Measurements from ENCODE around the gene HDAC6.
A peak's percentile ranks its signal among the peaks of the same experiment; 100 is the strongest.
"Not testable (repeated sequence)": the region's sequence is repeated elsewhere in the genome, so short reads cannot be mapped to it uniquely, and the experiment has no call there.

Gene HDAC6

DNA sequence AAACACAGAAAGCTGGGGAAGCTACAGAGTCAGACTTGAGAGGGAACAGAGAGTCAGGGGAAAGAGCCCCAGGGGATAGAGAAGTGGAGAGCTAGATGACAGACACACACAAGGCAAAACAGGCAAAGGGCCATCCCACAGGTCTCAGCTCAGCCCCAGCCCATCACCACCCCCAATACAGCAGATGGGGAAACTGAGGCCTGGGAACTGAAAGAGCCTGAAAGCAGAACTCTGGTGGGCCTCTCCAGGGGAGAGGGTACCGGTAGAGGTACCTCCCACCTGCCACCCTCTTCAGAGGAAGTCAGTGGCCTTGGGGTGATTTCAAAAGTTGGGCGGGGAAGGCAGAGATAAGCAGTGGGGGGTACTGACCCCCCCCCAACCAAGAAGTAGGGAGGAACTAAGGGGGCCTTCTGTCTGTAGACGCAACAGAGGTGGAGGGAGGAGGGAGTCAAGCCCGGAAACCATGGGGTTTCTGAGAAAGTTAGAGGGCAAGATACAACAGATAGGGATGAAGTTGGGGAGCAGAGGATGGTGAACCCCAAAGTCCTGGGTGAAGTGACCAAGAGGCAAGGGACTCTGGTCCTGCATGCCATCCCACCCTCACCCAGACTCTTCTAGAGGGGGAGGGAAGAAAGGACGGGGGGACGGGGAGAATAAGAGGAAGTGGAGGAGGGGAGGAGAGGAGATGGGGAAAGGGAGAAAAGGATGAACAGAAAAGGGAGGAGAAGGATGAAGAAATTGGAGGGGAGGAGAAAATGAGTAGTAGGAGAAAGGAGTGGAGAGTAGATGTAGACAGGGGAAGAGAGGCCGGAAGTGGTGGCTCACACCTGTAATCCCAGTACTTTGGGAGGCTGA is 12.3 kb upstream of the HDAC6 start:
- DNase-seq (ENCODE audit: low spot score) (no peak), FAIRE-seq (no peak)

DNA sequence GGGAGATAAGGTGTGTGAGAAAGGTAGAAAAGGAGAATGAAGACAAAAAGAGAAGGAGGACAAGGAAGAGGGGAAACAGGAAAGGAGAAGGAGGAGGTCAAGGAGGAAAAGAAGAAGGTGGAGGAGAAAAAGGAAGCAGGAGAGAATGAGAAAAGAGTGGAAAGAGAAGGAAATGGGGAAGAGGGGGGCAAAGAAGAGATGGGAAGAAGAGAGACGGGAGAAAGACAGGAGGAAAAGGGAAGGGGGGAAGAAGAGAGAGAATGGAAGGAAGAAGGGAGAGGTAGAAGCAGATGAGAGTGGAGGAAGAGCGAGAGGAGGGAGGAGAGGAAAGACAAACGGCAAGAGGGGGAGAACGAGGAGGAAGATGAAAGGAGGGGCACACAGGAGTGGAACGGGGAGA is 11.4 kb upstream of the HDAC6 start:
- no peak for FAIRE-seq

DNA sequence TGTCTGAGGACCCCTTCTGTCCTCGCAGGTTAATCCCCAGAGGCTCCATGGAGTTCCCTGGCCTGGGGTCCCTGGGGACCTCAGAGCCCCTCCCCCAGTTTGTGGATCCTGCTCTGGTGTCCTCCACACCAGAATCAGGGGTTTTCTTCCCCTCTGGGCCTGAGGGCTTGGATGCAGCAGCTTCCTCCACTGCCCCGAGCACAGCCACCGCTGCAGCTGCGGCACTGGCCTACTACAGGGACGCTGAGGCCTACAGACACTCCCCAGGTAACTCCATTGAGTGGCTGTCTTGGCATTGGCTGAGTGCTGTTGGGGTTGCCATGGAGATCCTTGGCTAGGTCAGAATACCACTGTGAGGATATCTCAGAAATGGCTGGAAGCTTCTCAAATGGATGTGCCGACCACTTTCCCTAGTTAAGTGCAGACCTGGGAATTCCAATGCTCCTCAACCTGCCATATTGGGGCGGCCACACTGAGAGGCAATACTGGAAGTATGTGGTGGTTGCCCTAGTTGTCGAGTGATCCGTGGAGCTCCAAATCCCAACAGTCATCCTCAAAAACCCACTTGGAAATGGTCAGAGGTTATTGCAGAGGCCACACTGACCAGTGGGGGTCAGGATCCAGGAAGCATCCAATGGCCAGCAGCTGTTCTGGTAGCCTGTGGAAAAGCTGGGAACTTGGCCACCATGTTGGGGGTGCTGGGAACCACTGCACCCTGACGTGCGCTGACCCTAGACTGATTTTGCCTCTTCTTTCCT is 10.6 kb upstream of the HDAC6 start:
- no peak for FAIRE-seq
- no peak for DNase-seq (ENCODE audit: low spot score)

More for the DNA sequence above, 11.4 kb upstream of the HDAC6 start:
- DNase-seq (ENCODE audit: low spot score): no peak

DNA sequence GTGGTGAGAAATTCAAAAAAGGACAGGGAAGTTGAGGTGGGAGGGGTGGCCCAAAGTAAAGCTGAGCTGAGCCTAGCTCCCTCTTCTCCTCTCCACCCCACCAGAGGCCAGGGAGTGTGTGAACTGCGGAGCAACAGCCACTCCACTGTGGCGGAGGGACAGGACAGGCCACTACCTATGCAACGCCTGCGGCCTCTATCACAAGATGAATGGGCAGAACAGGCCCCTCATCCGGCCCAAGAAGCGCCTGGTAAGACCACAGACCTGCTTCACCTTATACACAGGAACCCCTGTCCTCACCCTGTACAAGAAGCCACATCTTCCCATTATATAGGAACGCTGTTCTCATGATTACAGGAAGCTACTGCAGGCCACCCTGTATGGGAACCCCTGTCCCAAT is 9.6 kb upstream of the HDAC6 start:
- no peak for DNase-seq (ENCODE audit: low spot score)
- no peak for FAIRE-seq

DNA sequence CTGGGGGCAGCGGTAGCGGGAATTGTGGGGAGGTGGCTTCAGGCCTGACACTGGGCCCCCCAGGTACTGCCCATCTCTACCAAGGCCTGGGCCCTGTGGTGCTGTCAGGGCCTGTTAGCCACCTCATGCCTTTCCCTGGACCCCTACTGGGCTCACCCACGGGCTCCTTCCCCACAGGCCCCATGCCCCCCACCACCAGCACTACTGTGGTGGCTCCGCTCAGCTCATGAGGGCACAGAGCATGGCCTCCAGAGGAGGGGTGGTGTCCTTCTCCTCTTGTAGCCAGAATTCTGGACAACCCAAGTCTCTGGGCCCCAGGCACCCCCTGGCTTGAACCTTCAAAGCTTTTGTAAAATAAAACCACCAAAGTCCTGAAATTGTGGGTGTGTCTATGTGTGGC is 7.9 kb upstream of the HDAC6 start:
- FAIRE-seq (no peak), DNase-seq (ENCODE audit: low spot score) (no peak)

DNA sequence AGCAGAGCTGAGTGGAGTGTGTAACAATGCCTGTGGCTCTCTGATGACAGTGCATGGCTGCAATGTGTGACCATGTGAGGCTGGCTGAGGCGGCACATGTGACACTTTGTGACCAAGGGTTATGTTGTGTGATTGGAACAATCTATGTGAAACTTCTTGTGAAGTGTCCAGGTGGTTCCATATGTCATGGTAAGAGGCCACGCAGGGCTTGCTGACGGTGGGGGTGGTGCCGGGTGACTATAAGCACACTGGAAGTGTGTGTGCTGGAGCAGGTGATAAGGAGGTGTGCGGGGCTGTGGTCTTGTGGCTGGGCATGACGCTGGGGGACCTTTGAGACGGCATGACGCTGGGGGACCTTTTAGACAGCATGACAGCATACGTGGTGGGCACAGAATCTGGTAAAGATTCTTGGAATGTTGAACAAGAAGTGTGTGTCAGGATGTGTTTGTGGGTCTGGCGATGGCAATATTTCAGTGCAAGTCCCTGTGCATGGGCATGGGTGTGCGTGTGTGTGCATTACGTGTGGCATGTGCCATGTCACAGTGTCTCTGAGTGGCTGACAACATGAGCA is 7.4 kb upstream of the HDAC6 start:
- FAIRE-seq: no peak
- no peak for DNase-seq (ENCODE audit: low spot score)

DNA sequence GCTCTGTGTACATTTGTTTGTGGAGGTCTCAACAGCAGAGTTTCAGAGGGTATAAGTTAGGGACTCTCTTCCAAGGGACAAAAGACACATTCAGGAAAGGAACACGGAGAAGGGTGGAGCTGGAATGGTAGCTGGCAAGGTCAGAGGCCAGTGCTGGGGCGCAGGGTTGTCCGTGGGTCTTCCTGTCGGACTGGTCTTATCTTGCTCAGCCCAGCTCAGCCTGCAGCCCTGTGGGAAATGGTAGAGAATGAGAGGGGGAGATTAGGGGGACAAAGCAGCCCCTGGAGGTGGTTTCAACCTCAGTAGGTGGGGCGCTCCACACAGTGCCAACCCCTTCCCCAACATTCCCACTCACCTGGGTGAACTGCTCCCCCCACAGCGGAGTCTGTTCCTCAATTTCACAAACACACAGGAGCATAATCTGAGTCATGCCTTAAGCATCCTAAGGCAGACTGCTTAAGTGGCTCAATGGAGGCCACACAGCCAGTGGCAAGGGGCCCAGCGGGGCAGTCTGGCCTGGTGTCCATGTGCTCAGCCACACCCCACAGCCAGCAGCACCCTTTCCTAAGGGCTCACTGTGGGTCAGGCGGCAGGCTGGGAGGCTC is 6.9 kb upstream of the HDAC6 start:
- DNase-seq (ENCODE audit: low spot score) (peak; percentile 22), FAIRE-seq (no peak)

DNA sequence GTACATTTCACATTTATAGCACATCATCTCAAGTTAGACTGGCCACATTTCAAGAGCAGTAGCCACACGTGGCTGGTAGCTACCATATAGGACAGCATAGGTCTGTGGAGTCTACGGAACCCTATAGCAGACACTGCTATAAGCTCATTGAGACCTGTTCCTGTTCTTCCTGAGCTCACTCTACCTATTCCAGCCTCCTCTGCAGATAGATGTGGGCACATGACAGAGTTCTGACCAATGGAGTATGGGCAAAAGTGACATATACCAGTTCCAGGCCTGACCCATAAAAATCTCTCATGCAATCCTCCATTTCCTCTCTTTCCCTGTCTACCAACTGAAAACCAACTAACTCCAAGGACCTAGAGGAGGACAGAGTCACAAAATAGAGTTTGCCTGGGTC is 3.5 kb upstream of the HDAC6 start:
- FAIRE-seq (no peak), DNase-seq (ENCODE audit: low spot score) (no peak)

DNA sequence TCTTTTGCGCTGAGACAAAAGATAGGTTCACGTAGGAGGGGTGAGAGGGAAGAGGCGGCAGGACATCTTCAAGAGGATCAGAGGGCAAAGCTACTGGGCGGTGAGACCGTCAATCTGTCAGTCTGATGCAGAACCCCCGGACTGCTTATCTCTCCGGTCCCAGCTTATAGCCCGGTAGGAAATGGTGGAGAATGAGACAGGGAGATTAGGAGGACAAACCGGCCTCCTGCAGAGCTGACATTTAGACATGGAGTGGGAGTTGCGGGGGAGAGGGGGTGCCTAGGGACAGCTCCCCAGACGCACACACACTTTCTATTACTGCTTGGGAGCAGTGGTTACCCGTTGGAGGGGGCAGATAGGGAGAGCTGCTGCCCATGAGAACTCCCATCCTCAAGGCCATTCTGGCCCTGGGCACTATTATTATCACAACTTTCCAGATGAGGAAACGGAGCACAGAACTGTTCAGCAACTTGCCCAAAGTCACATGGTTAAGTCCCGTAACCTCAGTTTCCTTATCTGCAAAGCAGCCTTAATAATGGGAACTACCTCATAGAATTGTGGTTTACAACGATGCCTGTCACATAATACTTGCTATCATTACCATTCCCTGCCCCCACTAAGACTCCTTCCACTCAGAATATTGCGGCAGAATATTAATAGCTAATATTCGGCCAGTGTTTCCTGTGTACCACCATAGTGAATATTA is 1.1 kb upstream of the HDAC6 start:
- FAIRE-seq: no peak

DNA sequence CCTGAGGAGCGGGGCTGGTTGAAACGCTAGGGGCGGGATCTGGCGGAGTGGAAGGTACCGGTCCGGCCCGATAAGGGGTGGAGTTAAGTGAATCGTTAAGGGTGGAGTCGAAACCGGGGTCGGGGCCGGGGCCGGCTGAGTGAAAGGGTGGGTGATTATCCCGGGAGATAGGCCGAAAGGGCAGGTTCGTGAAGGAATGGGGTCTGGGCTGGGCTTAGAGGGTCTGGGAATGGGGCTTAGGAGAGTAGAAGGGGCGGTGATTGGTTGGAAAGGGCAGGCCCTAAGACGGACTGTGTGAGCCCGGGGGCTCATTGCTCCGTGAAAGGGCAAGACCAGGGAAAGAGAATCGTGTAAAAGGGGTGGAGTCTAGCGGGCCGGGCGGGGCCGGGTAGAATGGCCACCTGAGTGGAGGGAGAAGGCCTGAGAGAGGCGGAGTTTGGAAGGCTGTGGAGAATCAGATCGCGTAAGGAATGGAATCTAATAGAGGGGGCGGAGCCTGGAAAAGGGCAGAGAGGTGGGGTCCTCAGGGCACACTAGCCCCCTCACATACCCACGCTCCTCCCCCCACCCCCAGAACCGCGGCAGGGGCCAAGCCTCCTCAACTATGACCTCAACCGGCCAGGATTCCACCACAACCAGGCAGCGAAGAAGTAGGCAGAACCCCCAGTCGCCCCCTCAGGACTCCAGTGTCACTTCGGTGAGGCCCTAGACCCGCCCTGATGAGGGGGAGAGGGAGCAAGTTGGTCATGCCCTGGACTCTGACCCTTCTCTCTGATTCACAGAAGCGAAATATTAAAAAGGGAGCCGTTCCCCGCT is 430 bp downstream of the HDAC6 start:
- FAIRE-seq: peak; percentile 47
- DNase-seq (ENCODE audit: low spot score): peak; percentile 65

More for the DNA sequence above, 1.1 kb upstream of the HDAC6 start:
- no peak for DNase-seq (ENCODE audit: low spot score)

DNA sequence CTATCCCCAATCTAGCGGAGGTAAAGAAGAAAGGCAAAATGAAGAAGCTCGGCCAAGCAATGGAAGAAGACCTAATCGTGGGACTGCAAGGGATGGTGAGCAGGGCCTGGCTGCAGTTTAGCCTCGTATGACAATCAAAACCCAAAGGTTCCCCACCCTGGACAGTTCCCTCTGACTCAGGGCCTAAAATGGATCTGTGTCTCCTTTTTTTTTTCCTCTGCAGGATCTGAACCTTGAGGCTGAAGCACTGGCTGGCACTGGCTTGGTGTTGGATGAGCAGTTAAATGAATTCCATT is 986 bp downstream of the HDAC6 start:
- DNase-seq (ENCODE audit: low spot score): no peak
- FAIRE-seq: no peak

DNA sequence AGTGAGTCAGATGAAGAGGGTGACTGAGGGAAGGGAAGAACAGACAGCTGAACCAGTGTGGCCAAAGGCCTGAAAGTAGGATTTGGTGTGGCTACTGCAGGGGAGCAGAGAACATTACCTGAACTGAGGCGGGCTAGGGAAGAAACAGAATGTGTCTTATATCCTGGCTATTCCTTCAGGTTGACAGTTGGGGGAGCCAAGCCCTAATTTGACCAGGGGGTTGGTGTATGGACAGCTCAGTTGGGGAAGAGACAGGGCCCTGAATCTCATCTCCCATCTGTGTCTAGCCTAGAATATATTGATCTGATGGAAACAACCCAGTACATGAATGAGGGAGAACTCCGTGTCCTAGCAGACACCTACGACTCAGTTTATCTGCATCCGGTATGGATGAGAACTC is 4.2 kb downstream of the HDAC6 start:
- FAIRE-seq: no peak
- no peak for DNase-seq (ENCODE audit: low spot score)

DNA sequence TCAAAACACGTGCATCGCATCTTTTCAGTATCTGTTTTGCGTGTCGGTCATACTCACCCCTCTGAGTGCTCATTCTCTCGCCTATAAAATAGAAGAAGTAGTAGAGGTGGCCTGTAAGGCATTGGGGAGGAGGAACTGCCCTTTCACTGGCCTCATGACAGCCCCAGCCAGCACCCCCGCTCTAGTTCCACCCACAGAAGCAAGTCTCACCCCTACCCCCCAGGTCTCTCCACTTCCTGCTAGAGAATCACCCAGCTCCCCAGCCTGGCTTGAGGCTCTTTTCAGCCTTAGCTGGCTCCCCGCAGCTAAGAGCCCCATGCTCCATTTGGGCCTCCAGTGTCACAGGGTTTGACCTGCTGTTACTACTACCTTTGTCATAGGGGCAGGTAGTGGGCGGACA is 11.8 kb downstream of the HDAC6 start:
- DNase-seq (ENCODE audit: low spot score) (no peak), FAIRE-seq (no peak)

DNA sequence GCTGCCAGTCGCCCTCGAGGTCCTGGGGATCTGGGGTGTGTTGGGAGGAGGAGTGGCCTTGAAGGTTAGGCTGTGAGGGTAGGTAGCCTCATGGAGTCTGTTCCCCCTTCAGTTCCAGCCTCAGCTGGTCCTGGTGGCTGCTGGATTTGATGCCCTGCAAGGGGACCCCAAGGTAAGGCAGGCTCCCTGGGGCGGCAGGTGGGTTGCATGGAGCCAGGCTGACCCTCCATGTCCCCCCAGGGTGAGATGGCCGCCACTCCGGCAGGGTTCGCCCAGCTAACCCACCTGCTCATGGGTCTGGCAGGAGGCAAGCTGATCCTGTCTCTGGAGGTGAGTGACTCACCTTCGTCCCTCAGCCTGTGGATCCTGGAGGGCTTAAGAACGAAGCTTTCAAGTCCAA is 12.9 kb downstream of the HDAC6 start:
- DNase-seq (ENCODE audit: low spot score) (no peak), FAIRE-seq (no peak)

DNA sequence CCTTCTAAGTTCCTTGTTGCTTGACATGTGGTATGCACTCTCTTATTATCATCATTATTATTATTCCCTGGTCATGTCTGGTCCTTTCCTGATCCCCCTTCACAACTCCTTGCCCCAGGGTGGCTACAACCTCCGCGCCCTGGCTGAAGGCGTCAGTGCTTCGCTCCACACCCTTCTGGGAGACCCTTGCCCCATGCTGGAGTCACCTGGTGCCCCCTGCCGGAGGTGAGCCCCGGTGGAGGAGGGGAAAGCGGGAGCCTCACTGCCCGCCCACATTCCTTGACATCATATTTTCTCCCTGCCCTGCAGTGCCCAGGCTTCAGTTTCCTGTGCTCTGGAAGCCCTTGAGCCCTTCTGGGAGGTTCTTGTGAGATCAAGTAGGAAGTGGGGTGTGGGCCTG is 13.4 kb downstream of the HDAC6 start:
- FAIRE-seq (no peak), DNase-seq (ENCODE audit: low spot score) (no peak)

DNA sequence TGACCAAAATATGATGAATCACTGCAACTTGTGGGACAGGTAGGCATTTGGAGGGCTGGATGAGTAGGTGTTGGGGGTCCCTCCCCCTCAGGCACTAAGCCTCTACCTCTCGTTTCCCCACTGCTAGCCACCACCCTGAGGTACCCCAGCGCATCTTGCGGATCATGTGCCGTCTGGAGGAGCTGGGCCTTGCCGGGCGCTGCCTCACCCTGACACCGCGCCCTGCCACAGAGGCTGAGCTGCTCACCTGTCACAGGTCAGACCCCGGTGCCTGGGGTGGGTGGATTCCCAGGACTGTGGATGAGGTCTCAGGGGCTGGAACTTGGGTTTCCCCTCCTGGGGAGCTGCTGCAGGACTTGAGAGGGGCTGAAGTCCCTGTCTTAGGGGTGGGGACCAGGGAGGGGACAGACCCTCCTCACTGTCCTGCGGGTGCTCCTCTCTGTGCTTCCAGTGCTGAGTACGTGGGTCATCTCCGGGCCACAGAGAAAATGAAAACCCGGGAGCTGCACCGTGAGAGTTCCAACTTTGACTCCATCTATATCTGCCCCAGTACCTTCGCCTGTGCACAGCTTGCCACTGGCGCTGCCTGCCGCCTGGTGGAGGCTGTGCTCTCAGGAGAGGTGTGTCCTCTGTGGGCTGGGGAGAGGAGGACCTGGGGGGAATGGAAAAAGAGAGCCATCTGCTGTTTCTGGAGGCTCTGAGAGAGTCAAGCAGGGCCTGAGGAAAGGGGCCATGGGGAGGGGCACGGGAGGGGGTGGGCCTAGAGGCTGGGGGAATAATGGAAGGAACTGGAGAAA is 14.3 kb downstream of the HDAC6 start:
- FAIRE-seq: no peak
- no peak for DNase-seq (ENCODE audit: low spot score)

DNA sequence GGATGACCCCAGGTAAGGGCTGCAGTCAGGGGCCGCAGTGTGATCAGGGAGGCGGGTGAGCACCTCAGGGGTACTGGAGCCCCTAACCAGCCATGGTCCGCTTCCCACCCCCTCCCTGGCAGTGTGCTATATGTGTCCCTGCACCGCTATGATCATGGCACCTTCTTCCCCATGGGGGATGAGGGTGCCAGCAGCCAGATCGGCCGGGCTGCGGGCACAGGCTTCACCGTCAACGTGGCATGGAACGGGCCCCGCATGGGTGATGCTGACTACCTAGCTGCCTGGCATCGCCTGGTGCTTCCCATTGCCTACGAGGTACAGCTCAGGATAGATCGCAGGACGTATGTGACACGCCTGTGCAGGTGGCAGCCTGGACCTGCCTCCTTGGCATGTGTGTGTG is 16.2 kb downstream of the HDAC6 start:
- no peak for DNase-seq (ENCODE audit: low spot score)
- FAIRE-seq: no peak

DNA sequence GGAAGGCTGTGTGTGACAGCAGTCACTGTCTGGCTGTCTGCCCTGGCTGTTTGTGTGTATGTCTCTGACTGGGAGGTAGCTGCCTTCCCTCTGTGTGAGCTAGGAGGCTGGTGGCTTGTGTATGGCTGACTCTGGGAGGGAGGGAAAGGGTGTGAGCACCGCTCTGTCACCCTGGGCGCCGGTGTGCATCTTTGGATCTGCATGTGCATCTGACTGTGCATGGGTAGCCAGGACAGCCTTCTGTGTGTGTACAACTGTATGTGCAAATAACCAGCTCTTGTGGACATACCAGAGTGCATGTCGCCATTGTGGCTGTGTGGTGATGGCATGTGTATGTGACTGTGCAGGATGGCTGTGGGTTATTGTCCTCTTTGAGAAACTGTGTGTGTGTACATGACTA is 17.0 kb downstream of the HDAC6 start:
- FAIRE-seq (no peak), DNase-seq (ENCODE audit: low spot score) (no peak)

DNA sequence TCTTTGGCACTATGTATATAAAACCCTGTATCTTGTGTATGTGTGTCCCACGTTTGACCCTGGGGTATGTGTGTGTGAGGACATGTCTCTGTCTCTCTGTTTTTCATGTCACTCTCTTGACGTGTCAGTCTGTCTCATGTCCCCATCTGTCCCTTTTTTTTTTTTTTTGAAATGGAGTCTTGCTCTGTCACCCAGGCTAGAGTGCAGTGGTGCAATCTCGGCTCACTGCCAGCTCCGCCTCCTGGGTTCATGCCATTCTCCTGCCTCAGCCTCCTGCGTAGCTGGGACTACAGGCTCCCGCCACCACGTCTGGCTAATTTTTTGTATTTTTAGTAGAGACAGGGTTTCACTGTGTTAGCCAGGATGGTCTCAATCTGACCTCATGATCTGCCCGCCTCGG is 17.5 kb downstream of the HDAC6 start:
- not testable (repeated sequence) for FAIRE-seq

DNA sequence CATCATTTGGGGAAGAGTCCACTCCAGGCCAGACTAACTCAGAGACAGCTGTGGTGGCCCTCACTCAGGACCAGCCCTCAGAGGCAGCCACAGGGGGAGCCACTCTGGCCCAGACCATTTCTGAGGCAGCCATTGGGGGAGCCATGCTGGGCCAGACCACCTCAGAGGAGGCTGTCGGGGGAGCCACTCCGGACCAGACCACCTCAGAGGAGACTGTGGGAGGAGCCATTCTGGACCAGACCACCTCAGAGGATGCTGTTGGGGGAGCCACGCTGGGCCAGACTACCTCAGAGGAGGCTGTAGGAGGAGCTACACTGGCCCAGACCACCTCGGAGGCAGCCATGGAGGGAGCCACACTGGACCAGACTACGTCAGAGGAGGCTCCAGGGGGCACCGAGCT is 21.2 kb downstream of the HDAC6 start:
- FAIRE-seq (no peak), DNase-seq (ENCODE audit: low spot score) (no peak)

More for the DNA sequence above, 17.5 kb downstream of the HDAC6 start:
- not testable (repeated sequence) for DNase-seq (ENCODE audit: low spot score)
